ENCODE measurements around the gene IFITM10. TPM values are rescaled to one million over a fixed set of nuclear protein-coding genes. Genes with fewer than 3 reads are reported as not detected.

The IFITM10 gene
- total and polyA plus RNA-seq, 2 experiments from 2014 or later, result 0.41 to 1.6 TPM

- Histone ChIP-seq H3K27ac (peak overlapping the region; percentile 81), H3K9ac (peak overlapping the region; percentile 41), H2AFZ (peak overlapping the region; percentile 47), H3K27me3 (replicated peaks; ENCODE audit: insufficient read depth) (no peaks in the 10 kb centered on the region), H3K79me2 (ENCODE audit: insufficient read depth) (no peaks in the 10 kb centered on the region), H3K4me3 (peak overlapping the region; percentile 34), H3K4me2 (ENCODE audit: unreplicated experiment) (peak overlapping the region; percentile 76), H3F3A (ENCODE audit: insufficient read depth) (peaks cover 8% of the 10 kb centered on the region), H3K9me3 (ENCODE audit: low read depth) (no peaks in the 10 kb centered on the region), H3K4me1 (ENCODE audit: insufficient read depth) (peaks cover 18% of the 10 kb centered on the region), H3K36me3 (ENCODE audit: low read depth) (no peaks in the 10 kb centered on the region), H3K9me2 (ENCODE audit: insufficient read depth) (no peaks in the 10 kb centered on the region), H4K20me1 (ENCODE audit: insufficient read depth) (no peaks in the 10 kb centered on the region)
- TF ChIP-seq EZH2 (IDR thresholded peaks at IDR 0.05; ENCODE audit: insufficient read depth, poor library complexity, severe bottlenecking), result no peak
- DNase-seq, result peak; percentile 96
- 5 to 9% methylated on average over 9 to 15 of the region's 15 CpGs for WGBS, 2 experiments (ENCODE audit: low coverage in 1 of 2, low lambda C conversion rate in 2 of 2, missing lambda C conversion rate in 2 of 2)
- in situ Hi-C loops (cut with MboI), result no loop called here
These were observed 22.1 kb upstream of the IFITM10 start for GRCh38 chr11:1772270-1773130.

GRCh38 chr11:1771700-1772099 lies 21.3 kb upstream of the IFITM10 start:
- H3K9me3 ChIP-seq (ENCODE audit: low read depth), result no peaks in the 10 kb centered on the region

DNA sequence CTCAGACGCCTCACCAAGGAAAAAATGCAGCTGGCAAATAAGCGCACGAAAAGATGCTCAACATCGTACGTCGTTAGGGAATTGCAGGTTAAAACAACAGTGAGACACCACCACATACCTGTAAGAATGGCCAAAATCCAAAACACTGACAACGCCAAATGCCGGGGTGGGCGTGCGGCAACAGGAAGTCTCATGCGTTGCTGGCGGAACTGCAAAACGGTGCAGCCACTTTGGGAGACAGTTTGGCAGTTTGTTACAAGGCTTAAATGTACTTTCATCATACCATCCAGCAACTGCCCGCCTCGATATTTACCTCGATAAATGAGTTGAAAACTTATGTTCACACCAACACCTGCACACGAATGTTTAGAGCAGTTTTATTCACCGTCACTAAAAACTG lies 20.9 kb upstream of the IFITM10 start:
- Histone ChIP-seq H3K9ac (0 out of 2 replicates have a peak overlapping the region, but pooled peaks have one; percentile 41), H3K4me1 (ENCODE audit: insufficient read depth) (peaks cover 18% of the 10 kb centered on the region), H3K9me3 (ENCODE audit: low read depth) (no peaks in the 10 kb centered on the region), H3F3A (ENCODE audit: insufficient read depth) (peaks cover 8% of the 10 kb centered on the region), H3K27me3 (replicated peaks; ENCODE audit: insufficient read depth) (no peaks in the 10 kb centered on the region), H3K27ac (peak overlapping the region; percentile 81), H3K36me3 (ENCODE audit: low read depth) (no peaks in the 10 kb centered on the region), H3K79me2 (ENCODE audit: insufficient read depth) (no peaks in the 10 kb centered on the region), H2AFZ (peak overlapping the region; percentile 47; the same call in 1 of the 2 replicates), H3K4me3 (no peak overlapping the region), H4K20me1 (ENCODE audit: insufficient read depth) (no peaks in the 10 kb centered on the region), H3K4me2 (ENCODE audit: unreplicated experiment) (peak overlapping the region; percentile 76), H3K9me2 (ENCODE audit: insufficient read depth) (no peaks in the 10 kb centered on the region)
- no peak for DNase-seq
- TF ChIP-seq EZH2 (IDR thresholded peaks at IDR 0.05; ENCODE audit: insufficient read depth, poor library complexity, severe bottlenecking) (no peak), EZH2phosphoT487 (IDR thresholded peaks at IDR 0.05; ENCODE audit: insufficient read depth, low read depth) (no peak)
- 95 to 96% methylated on average over 18 of the region's 18 CpGs for WGBS, 2 experiments (ENCODE audit: low coverage in 1 of 2, low lambda C conversion rate in 2 of 2, missing lambda C conversion rate in 2 of 2)
- in situ Hi-C loops (cut with MboI), result no loop called here

More at GRCh38 chr11:1771700-1772099, 21.3 kb upstream of the IFITM10 start:
- Histone ChIP-seq H3K4me3 (0 out of 2 replicates have a peak overlapping the region, but pooled peaks have one; percentile 34), H3K27ac (peak overlapping the region; percentile 81), H3F3A (ENCODE audit: insufficient read depth) (peaks cover 8% of the 10 kb centered on the region), H2AFZ (peak overlapping the region; percentile 47; the same call in 1 of the 2 replicates), H4K20me1 (ENCODE audit: insufficient read depth) (no peaks in the 10 kb centered on the region), H3K9ac (peak overlapping the region; percentile 41), H3K9me2 (ENCODE audit: insufficient read depth) (no peaks in the 10 kb centered on the region), H3K36me3 (ENCODE audit: low read depth) (no peaks in the 10 kb centered on the region), H3K79me2 (ENCODE audit: insufficient read depth) (no peaks in the 10 kb centered on the region), H3K4me2 (ENCODE audit: unreplicated experiment) (peak overlapping the region; percentile 76), H3K4me1 (ENCODE audit: insufficient read depth) (peaks cover 18% of the 10 kb centered on the region), H3K27me3 (replicated peaks; ENCODE audit: insufficient read depth) (no peaks in the 10 kb centered on the region)
- 66 to 70% methylated on average over 6 of the region's 6 CpGs for WGBS, 2 experiments (ENCODE audit: low coverage in 1 of 2, low lambda C conversion rate in 2 of 2, missing lambda C conversion rate in 2 of 2)
- peak; percentile 74 for DNase-seq
- TF ChIP-seq EZH2 (IDR thresholded peaks at IDR 0.05; ENCODE audit: insufficient read depth, poor library complexity, severe bottlenecking), result no peak
- no peak for TF ChIP-seq EZH2phosphoT487 (IDR thresholded peaks at IDR 0.05; ENCODE audit: insufficient read depth, low read depth)
- in situ Hi-C loops (cut with MboI), result no loop called here

DNA sequence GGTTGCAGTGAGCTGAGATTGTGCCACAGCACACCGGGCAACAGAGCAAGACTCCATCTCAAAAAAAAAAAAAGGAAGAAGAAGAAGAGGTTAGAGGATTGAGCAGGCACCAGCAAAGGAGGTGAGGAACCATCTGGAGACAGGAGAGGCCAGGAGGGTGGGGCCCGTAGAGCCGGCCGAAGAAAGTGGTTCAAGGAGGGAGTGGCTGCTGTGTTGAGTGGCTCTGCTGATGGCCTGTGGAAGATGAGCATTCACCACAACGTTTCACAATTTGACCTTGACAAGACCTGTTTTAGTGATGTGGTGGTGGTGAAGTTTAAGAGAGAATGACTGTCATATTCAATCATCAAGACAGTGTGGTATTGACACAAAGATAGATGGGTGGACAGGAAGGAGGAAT lies 20.1 kb upstream of the IFITM10 start:
- Histone ChIP-seq H3K27me3 (replicated peaks; ENCODE audit: insufficient read depth) (no peaks in the 10 kb centered on the region), H3K27ac (no peak overlapping the region), H3K4me3 (no peak overlapping the region), H3K79me2 (ENCODE audit: insufficient read depth) (no peaks in the 10 kb centered on the region), H4K20me1 (ENCODE audit: insufficient read depth) (no peaks in the 10 kb centered on the region), H2AFZ (no peak overlapping the region), H3K4me2 (ENCODE audit: unreplicated experiment) (no peak overlapping the region), H3F3A (ENCODE audit: insufficient read depth) (peaks cover 8% of the 10 kb centered on the region), H3K9me3 (ENCODE audit: low read depth) (no peaks in the 10 kb centered on the region), H3K9ac (no peak overlapping the region), H3K4me1 (ENCODE audit: insufficient read depth) (peaks cover 18% of the 10 kb centered on the region), H3K36me3 (ENCODE audit: low read depth) (no peaks in the 10 kb centered on the region), H3K9me2 (ENCODE audit: insufficient read depth) (no peaks in the 10 kb centered on the region)
- DNase-seq, result no peak
- WGBS, 2 experiments (ENCODE audit: low coverage in 1 of 2, low lambda C conversion rate in 2 of 2, missing lambda C conversion rate in 2 of 2), result 81 to 89% methylated on average over 5 of the region's 5 CpGs
- in situ Hi-C loops (cut with MboI), result no loop called here
- TF ChIP-seq EZH2 (IDR thresholded peaks at IDR 0.05; ENCODE audit: insufficient read depth, poor library complexity, severe bottlenecking) (no peak), EZH2phosphoT487 (IDR thresholded peaks at IDR 0.05; ENCODE audit: insufficient read depth, low read depth) (no peak)

All from GM23248 (cell line).